Cardiac fibroblast (primary cell): ENCODE results near the gene ANKRD13D.

Experiments
- DNase-seq, 2 donors: peaks; one replicate each; pipeline versions ENCODE4 v3.0.0 to v3.0.0-alpha.2; 2010; ENCODE audit warnings: low read depth in 2 of 2
- H3K4me3 ChIP-seq, 2 donors: replicated peaks in 1 of 2; 1 replicate in 1 of 2; 2 replicates in 1 of 2; pipeline ENCODE4 v1.5.1; 2011; ENCODE audit warnings: low read depth in 2 of 2, low read length in 2 of 2, mild to moderate bottlenecking in 2 of 2, moderate library complexity in 1 of 2
- TF ChIP-seq, protein P1 (sequence below): IDR thresholded peaks from one replicate; pipeline ENCODE4 v1.5.1; 2011; ENCODE audit warnings: low read depth, mild to moderate bottlenecking, low read length, inconsistent platforms

ANKRD13D gene

DNA sequence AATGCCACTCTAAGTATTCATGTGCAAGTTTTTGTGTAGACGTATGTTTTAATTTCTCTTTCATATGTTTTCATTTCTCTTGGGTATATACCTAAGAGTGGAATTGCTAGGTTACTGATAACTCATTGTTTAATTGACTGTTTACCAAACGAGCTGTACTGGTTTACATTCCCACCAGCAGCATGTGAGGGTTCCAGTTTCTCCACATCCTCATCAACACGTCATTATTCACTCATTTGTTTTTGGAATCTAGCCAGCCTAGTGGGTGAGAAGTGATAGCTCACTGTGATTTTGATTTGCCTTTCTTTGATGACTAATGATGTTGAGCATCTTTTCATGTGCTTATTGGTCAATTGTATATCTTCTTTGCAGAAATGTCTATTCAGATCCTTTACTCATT lies 4.0 kb downstream of the ANKRD13D start:
- DNase-seq, result peak; percentile 47 to 64
- no peak overlapping the region for H3K4me3 ChIP-seq
- TF ChIP-seq, protein P1, sequence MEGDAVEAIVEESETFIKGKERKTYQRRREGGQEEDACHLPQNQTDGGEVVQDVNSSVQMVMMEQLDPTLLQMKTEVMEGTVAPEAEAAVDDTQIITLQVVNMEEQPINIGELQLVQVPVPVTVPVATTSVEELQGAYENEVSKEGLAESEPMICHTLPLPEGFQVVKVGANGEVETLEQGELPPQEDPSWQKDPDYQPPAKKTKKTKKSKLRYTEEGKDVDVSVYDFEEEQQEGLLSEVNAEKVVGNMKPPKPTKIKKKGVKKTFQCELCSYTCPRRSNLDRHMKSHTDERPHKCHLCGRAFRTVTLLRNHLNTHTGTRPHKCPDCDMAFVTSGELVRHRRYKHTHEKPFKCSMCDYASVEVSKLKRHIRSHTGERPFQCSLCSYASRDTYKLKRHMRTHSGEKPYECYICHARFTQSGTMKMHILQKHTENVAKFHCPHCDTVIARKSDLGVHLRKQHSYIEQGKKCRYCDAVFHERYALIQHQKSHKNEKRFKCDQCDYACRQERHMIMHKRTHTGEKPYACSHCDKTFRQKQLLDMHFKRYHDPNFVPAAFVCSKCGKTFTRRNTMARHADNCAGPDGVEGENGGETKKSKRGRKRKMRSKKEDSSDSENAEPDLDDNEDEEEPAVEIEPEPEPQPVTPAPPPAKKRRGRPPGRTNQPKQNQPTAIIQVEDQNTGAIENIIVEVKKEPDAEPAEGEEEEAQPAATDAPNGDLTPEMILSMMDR, result no peak

DNA sequence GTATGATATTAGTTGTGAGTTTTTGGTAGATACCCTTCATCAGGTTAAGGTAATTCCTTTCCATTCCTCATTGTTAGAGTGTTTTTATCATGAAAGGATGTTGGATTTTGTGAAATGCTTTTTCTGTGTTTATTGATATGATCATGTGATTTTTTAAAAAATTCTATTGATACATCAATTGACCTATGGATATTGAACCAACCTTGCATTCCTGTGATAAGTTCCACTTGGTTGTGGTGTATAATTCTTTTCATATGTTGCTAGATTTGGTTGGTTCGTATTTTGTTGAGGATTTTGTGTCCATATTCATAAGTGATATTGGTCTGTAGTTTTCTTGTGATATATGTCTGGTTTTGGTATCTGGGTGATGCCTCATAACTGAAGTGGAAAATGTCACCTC lies 6.7 kb downstream of the ANKRD13D start:
- no peak overlapping the region for H3K4me3 ChIP-seq
- DNase-seq, result no peak
- TF ChIP-seq, protein P1, result no peak

DNA sequence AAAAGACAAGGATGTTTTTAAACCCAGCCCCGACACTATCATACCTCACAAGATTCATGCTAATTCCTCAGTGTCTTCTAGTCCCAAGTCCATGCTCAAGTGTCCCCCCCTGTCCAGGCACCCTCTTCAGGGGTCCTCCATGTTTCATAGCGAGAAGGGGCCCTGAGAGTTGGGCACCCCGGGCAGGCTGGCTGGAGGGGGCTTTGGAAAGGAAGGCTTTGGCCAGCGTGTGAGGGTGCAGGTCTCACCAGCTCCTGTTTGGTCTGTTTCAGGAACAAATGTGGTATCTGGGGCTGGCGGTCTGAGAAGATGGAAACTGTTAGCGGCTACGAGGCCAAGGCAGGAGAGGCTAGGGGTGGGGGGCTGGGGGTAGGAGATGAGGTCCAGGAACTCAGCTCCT lies 9.7 kb downstream of the ANKRD13D start:
- DNase-seq, result no peak

DNA sequence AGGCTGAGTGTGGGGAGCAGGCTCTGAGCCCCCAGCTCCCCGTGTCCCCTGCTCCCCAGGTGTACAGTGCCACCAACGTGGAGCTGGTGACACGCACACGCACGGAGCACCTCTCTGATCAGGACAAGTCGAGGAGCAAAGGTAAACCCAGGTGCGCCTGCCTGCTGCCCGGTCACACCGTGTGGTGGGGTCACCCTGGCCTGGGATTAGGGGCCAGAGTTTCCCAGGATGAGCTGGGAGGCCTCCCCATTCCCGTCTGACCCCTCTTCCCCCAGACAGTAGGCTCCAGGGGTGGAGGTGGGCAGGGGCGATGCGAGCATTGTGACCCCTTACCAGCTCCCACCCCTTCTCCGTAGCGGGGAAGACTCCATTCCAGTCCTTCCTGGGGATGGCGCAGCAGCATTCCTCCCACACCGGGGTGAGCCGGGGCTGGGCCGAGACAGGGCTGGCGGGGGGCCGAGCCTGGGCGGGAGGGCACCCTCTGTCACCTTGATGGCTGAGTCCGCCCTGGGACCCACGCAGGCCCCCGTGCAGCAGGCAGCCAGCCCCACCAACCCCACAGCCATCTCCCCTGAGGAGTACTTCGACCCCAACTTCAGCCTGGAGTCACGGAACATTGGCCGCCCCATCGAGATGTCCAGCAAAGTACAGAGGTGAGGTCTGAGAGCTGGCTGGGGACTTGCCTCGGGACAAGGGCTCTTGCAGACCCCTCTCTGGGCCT lies 10.5 kb downstream of the ANKRD13D start:
- DNase-seq, result no peak
- no peak overlapping the region for H3K4me3 ChIP-seq
- TF ChIP-seq, protein P1, result no peak

More for the DNA sequence above, 9.7 kb downstream of the ANKRD13D start:
- TF ChIP-seq, protein P1, result no peak
- H3K4me3 ChIP-seq, result no peak overlapping the region

DNA sequence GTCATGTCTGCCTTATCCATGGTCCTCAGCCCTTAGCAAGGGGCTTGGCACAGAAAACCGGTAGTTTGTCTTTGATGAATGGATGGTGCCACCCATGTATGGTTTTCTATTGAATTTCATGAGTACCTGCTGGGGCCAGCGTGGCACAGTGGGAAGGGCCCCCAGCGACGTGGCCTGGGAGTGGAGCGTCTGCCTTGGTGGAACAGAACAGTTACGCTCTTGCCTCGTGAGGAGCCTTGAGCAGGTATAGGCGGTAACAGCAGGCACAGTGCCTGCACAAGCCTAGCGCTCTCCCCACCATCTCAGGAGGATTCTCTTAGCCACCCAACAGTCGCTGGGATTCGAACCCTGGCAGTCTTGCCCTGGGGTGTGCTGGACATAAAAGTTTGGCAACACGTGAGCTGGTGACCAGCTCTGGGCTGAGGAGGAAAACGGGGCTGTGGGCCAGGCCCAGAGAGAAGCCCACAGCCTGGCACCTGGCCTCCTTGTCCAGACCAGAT lies 11.2 kb downstream of the ANKRD13D start:
- TF ChIP-seq, protein P1, result no peak
- no peak for DNase-seq

DNA sequence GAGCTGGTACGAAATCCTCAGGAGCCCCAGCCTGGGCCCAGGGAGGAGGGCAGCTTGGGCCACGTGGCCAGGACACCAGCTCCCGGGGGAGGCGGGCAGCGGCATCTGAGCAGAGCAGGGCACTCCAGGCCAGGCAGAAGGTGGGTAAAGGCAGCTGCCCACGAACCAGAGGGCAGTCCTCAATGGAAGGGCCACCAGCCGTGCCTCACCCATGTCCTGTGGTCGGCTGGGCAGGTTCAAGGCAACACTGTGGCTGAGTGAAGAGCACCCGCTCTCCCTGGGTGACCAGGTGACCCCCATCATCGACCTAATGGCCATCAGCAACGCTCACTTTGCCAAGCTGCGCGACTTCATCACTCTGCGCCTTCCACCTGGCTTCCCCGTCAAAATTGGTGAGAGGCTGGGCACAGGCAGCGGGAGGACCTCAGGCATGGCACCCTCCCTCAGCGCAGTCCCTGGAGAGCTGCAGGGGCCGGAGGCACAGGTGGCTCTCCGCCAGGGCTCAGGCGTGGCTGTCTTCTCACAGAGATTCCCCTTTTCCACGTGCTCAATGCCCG lies 11.7 kb downstream of the ANKRD13D start:
- no peak overlapping the region for H3K4me3 ChIP-seq
- TF ChIP-seq, protein P1, result no peak
- no peak for DNase-seq

More for the DNA sequence above, 11.2 kb downstream of the ANKRD13D start:
- H3K4me3 ChIP-seq, result no peak overlapping the region
